CD1c-positive myeloid dendritic cell (primary cell): ENCODE data around the gene CD200.

Experiments used
- DNase-seq: peaks from one replicate; pipeline ENCODE4 v3.0.0-alpha.2; 2016; ENCODE audit errors: extremely low spot score

Gene CD200

GRCh38 chr3:112333381-112334317 is 693 bp downstream of the CD200 start:
- DNase-seq: peak; percentile 2

- DNase-seq: no peak
Measured at GRCh38 chr3:112334691-112335433, 1.9 kb downstream of the CD200 start.

- DNase-seq: no peak
Measured at GRCh38 chr3:112335434-112335781, 2.5 kb downstream of the CD200 start.

GRCh38 chr3:112338021-112338726 is 5.2 kb downstream of the CD200 start:
- no peak for DNase-seq

- DNase-seq: no peak
Measured at GRCh38 chr3:112338727-112339056, 5.7 kb downstream of the CD200 start.

GRCh38 chr3:112339134-112339533 is 6.2 kb downstream of the CD200 start:
- no peak for DNase-seq

- no peak for DNase-seq
Measured at GRCh38 chr3:112339609-112340008, 6.7 kb downstream of the CD200 start.

- DNase-seq: no peak
Measured at GRCh38 chr3:112341386-112341785, 8.4 kb downstream of the CD200 start.

GRCh38 chr3:112345681-112346080 is 12.7 kb downstream of the CD200 start:
- DNase-seq: no peak

GRCh38 chr3:112346491-112347122 is 13.7 kb downstream of the CD200 start:
- no peak for DNase-seq

GRCh38 chr3:112348943-112349342 is 16.0 kb downstream of the CD200 start:
- peak; percentile 46 for DNase-seq

- DNase-seq: no peak
Measured at GRCh38 chr3:112349557-112349956, 16.6 kb downstream of the CD200 start.

- DNase-seq: no peak
Measured at GRCh38 chr3:112350018-112350810, 17.3 kb downstream of the CD200 start.

GRCh38 chr3:112351036-112351435 is 18.1 kb downstream of the CD200 start:
- no peak for DNase-seq

GRCh38 chr3:112351823-112352222 is 18.9 kb downstream of the CD200 start:
- DNase-seq: no peak

- no peak for DNase-seq
Measured at GRCh38 chr3:112352720-112353119, 19.8 kb downstream of the CD200 start.

- no peak for DNase-seq
Measured at GRCh38 chr3:112353365-112353764, 20.4 kb downstream of the CD200 start.

- no peak for DNase-seq
Measured at GRCh38 chr3:112354642-112355306, 21.8 kb downstream of the CD200 start.

GRCh38 chr3:112355307-112355687 is 22.3 kb downstream of the CD200 start:
- no peak for DNase-seq

GRCh38 chr3:112357930-112358780 is 25.2 kb downstream of the CD200 start:
- peak; percentile 35 for DNase-seq
